HCT116 (cell line): ENCODE data around the gene XRN2.

Source experiments
- EZH2 ChIP-seq: fragments of 200-600 bp; sonication (generic); IDR thresholded peaks from 2 replicates; pipeline ENCODE4 v1.6.1; 2017; ENCODE audit warnings: antibody characterized with exemption, mixed run types
- EZH2phosphoT487 ChIP-seq: fragments of 200-600 bp; IDR thresholded peaks from 2 replicates; pipeline ENCODE4 v1.6.1; 2018; ENCODE audit warnings: antibody characterized with exemption, borderline replicate concordance
- FOSL1 ChIP-seq: IDR thresholded peaks from 2 replicates; pipeline ENCODE4 v1.6.1; 2012; ENCODE audit warnings: low read depth
- JUND ChIP-seq: IDR thresholded peaks from 2 replicates; pipeline ENCODE4 v1.6.1; 2012
- POLR2AphosphoS5 ChIP-seq: IDR thresholded peaks from 2 replicates; pipeline ENCODE4 v1.6.1; 2011; ENCODE audit warnings: mild to moderate bottlenecking, low read depth, low read length, moderate library complexity
- RAD21 ChIP-seq: IDR thresholded peaks from 2 replicates; pipeline ENCODE4 v1.6.1; 2012; ENCODE audit warnings: low read depth, mild to moderate bottlenecking
- SIN3A ChIP-seq: IDR thresholded peaks from 2 replicates; pipeline ENCODE4 v1.6.1; 2012; ENCODE audit warnings: low read depth
- SP1 ChIP-seq: IDR thresholded peaks from 2 replicates; pipeline ENCODE4 v1.6.1; 2012; ENCODE audit warnings: low read depth
- TCF7L2 ChIP-seq: IDR thresholded peaks from 2 replicates; pipeline ENCODE4 v1.7.0; 2011; ENCODE audit warnings: borderline replicate concordance, inconsistent platforms; ENCODE audit not compliant: insufficient read depth, insufficient read length; ENCODE audit errors: extremely low read depth
- TF ChIP-seq, protein P1 (sequence below), 3 experiments: fragments of 200-600 bp in 1 of 3; sonication (generic) in 1 of 3; IDR thresholded peaks in 2 of 3; conservative IDR thresholded peaks in 1 of 3; 2 replicates each; pipeline ENCODE4 v1.5.1; 2012 to 2017; ENCODE audit warnings: low read depth in 2 of 3, low read length in 2 of 3, antibody characterized with exemption in 1 of 3, borderline replicate concordance in 1 of 3, control low read depth in 1 of 3, mild to moderate bottlenecking in 1 of 3, mixed read lengths in 1 of 3, mixed run types in 1 of 3, moderate library complexity in 1 of 3; ENCODE audit not compliant: insufficient read depth in 1 of 3
- TF ChIP-seq, protein P2 (sequence below): IDR thresholded peaks from 2 replicates; pipeline ENCODE4 v1.6.1; 2012
- TF ChIP-seq, protein P3 (sequence below): IDR thresholded peaks from 2 replicates; pipeline ENCODE4 v1.6.1; 2012; ENCODE audit warnings: low read depth
- TF ChIP-seq, protein P4 (sequence below): IDR thresholded peaks from 2 replicates; pipeline ENCODE4 v1.6.1; 2012
- TF ChIP-seq, protein P5 (sequence below): IDR thresholded peaks from 2 replicates; pipeline ENCODE4 v1.6.1; 2011; ENCODE audit warnings: mild to moderate bottlenecking, low read length, moderate library complexity; ENCODE audit not compliant: insufficient replicate concordance; ENCODE audit errors: extremely low read depth

DNA sequence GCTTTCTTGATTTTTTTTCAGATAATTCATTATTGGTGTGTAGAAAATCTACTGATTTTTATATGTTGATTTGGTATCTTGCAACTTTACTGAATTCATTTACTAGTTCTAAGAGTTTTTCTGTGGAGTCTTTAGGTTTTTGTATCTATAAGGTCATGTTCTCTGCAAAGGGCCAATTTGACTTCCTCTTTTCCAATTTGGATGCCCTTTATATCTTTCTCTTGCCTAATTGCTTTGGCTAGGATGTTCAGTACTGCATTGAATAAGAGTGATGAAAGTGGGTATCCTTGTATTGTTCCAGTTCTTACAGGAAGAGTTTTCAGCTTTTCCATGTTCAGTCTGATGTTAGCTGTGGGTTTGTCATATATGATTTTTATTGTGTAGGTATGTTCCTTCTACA is 108.6 kb downstream of the XRN2 start:
- TF ChIP-seq JUND (no peak), FOSL1 (no peak), EZH2phosphoT487 (no peak), SP1 (no peak), POLR2AphosphoS5 (no peak), TCF7L2 (no peak), SIN3A (no peak), RAD21 (no peak), EZH2 (no peak)
- TF ChIP-seq, protein P1, sequence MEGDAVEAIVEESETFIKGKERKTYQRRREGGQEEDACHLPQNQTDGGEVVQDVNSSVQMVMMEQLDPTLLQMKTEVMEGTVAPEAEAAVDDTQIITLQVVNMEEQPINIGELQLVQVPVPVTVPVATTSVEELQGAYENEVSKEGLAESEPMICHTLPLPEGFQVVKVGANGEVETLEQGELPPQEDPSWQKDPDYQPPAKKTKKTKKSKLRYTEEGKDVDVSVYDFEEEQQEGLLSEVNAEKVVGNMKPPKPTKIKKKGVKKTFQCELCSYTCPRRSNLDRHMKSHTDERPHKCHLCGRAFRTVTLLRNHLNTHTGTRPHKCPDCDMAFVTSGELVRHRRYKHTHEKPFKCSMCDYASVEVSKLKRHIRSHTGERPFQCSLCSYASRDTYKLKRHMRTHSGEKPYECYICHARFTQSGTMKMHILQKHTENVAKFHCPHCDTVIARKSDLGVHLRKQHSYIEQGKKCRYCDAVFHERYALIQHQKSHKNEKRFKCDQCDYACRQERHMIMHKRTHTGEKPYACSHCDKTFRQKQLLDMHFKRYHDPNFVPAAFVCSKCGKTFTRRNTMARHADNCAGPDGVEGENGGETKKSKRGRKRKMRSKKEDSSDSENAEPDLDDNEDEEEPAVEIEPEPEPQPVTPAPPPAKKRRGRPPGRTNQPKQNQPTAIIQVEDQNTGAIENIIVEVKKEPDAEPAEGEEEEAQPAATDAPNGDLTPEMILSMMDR (IDR thresholded peaks at IDR 0.05 in 2 of 3, conservative IDR thresholded peaks at IDR 0.05 in 1 of 3; ENCODE audit: borderline replicate concordance in 1 of 3, insufficient read depth in 1 of 3, low read depth in 2 of 3, low read length in 2 of 3) = no peak
- TF ChIP-seq, protein P2, sequence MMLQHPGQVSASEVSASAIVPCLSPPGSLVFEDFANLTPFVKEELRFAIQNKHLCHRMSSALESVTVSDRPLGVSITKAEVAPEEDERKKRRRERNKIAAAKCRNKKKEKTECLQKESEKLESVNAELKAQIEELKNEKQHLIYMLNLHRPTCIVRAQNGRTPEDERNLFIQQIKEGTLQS = no peak
- TF ChIP-seq, protein P3, sequence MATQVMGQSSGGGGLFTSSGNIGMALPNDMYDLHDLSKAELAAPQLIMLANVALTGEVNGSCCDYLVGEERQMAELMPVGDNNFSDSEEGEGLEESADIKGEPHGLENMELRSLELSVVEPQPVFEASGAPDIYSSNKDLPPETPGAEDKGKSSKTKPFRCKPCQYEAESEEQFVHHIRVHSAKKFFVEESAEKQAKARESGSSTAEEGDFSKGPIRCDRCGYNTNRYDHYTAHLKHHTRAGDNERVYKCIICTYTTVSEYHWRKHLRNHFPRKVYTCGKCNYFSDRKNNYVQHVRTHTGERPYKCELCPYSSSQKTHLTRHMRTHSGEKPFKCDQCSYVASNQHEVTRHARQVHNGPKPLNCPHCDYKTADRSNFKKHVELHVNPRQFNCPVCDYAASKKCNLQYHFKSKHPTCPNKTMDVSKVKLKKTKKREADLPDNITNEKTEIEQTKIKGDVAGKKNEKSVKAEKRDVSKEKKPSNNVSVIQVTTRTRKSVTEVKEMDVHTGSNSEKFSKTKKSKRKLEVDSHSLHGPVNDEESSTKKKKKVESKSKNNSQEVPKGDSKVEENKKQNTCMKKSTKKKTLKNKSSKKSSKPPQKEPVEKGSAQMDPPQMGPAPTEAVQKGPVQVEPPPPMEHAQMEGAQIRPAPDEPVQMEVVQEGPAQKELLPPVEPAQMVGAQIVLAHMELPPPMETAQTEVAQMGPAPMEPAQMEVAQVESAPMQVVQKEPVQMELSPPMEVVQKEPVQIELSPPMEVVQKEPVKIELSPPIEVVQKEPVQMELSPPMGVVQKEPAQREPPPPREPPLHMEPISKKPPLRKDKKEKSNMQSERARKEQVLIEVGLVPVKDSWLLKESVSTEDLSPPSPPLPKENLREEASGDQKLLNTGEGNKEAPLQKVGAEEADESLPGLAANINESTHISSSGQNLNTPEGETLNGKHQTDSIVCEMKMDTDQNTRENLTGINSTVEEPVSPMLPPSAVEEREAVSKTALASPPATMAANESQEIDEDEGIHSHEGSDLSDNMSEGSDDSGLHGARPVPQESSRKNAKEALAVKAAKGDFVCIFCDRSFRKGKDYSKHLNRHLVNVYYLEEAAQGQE = no peak
- TF ChIP-seq, protein P4, sequence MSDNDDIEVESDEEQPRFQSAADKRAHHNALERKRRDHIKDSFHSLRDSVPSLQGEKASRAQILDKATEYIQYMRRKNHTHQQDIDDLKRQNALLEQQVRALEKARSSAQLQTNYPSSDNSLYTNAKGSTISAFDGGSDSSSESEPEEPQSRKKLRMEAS = no peak
- TF ChIP-seq, protein P5, sequence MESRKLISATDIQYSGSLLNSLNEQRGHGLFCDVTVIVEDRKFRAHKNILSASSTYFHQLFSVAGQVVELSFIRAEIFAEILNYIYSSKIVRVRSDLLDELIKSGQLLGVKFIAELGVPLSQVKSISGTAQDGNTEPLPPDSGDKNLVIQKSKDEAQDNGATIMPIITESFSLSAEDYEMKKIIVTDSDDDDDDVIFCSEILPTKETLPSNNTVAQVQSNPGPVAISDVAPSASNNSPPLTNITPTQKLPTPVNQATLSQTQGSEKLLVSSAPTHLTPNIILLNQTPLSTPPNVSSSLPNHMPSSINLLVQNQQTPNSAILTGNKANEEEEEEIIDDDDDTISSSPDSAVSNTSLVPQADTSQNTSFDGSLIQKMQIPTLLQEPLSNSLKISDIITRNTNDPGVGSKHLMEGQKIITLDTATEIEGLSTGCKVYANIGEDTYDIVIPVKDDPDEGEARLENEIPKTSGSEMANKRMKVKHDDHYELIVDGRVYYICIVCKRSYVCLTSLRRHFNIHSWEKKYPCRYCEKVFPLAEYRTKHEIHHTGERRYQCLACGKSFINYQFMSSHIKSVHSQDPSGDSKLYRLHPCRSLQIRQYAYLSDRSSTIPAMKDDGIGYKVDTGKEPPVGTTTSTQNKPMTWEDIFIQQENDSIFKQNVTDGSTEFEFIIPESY = no peak
